H1 (cell line): Measurements from ENCODE around the gene ALLC. TPM values are rescaled to one million over a fixed set of nuclear protein-coding genes. Genes with fewer than 3 reads are reported as not detected.

Source experiments
- CTCF ChIA-PET: fragments of 300-600 bp; sonication (Branson Sonifier 250); formaldehyde crosslinking; loops from one replicate; lab custom pipeline; 2021; ENCODE audit not compliant: partially characterized antibody; lab: Charles Lee
- POLR2A ChIA-PET: fragments of 300-600 bp; sonication (Branson Sonifier 250); formaldehyde crosslinking; loops from one replicate; lab custom pipeline; 2021; ENCODE audit warnings: inconsistent platforms; ENCODE audit not compliant: partially characterized antibody; lab: Charles Lee
- DNase-seq, 2 experiments: peaks; one replicate each; pipeline versions ENCODE4 v3.0.0 to v3.0.0-alpha.2; 2010 to 2022; ENCODE audit warnings: low spot score in 2 of 2, low read depth in 1 of 2, mixed read lengths in 1 of 2
- FAIRE-seq: peaks from 2 replicates; lab custom pipeline; 2011; peaks lifted over from hg19 to GRCh38; lab: Jason Lieb, UNC
- H2AFZ ChIP-seq: 2 replicates; pipeline ENCODE4 v1.8.1; 2012; ENCODE audit warnings: low read length, inconsistent platforms
- H2AK5ac ChIP-seq: 2 replicates; pipeline ENCODE4 v1.6.1; 2013; ENCODE audit warnings: low read depth, low read length
- H2BK120ac ChIP-seq: replicated peaks from 2 replicates; pipeline ENCODE3; 2013; ENCODE audit warnings: low read depth, low read length, inconsistent platforms
- H2BK12ac ChIP-seq: 2 replicates; pipeline ENCODE4 v1.6.1; 2013; ENCODE audit warnings: low read depth, low read length
- H2BK15ac ChIP-seq: 2 replicates; pipeline ENCODE4 v1.6.1; 2013; ENCODE audit warnings: low read length
- H2BK20ac ChIP-seq: 2 replicates; pipeline ENCODE4 v1.6.1; 2013; ENCODE audit warnings: low read length
- H2BK5ac ChIP-seq: 2 replicates; pipeline ENCODE4 v1.6.1; 2013; ENCODE audit warnings: low read depth, low read length
- H3K14ac ChIP-seq: 2 replicates; pipeline ENCODE4 v1.6.1; 2013; ENCODE audit warnings: inconsistent platforms; ENCODE audit not compliant: insufficient read length
- H3K18ac ChIP-seq: 2 replicates; pipeline ENCODE4 v1.6.1; 2013; ENCODE audit warnings: low read length; ENCODE audit errors: extremely low read depth
- H3K23ac ChIP-seq: 2 replicates; pipeline ENCODE4 v1.6.1; 2013; ENCODE audit warnings: inconsistent platforms; ENCODE audit not compliant: insufficient read length
- H3K23me2 ChIP-seq: 2 replicates; pipeline ENCODE4 v1.6.1; 2013; ENCODE audit warnings: low read depth, low read length
- H3K27ac ChIP-seq: 2 replicates; pipeline ENCODE4 v1.6.1; 2011; ENCODE audit warnings: low read depth, low read length, inconsistent platforms
- H3K27me3 ChIP-seq, 4 experiments: replicated peaks in 1 of 4; 1 replicate in 1 of 4; 2 replicates in 3 of 4; pipeline versions ENCODE4 v1.6.1 to v1.8.1; 2011 to 2013; ENCODE audit warnings: low read length in 3 of 4, mild to moderate bottlenecking in 3 of 4, inconsistent platforms in 2 of 4, mixed read lengths in 2 of 4, moderate library complexity in 1 of 4; ENCODE audit not compliant: control insufficient read depth in 3 of 4, insufficient read depth in 3 of 4; ENCODE audit errors: extremely low read depth in 1 of 4
- H3K36me3 ChIP-seq, 4 experiments: 2 replicates each; pipeline versions ENCODE4 v1.6.1 to v1.8.1; 2011 to 2013; ENCODE audit warnings: mild to moderate bottlenecking in 4 of 4, low read length in 3 of 4, moderate library complexity in 2 of 4, control low read depth in 1 of 4, inconsistent platforms in 1 of 4; ENCODE audit not compliant: insufficient read depth in 4 of 4, control insufficient read depth in 2 of 4
- H3K4ac ChIP-seq: replicated peaks from 2 replicates; pipeline ENCODE3; 2013; ENCODE audit warnings: low read length, low read depth, mixed read lengths, inconsistent platforms; ENCODE audit not compliant: insufficient read length
- H3K4me1 ChIP-seq, 4 experiments: replicated peaks in 1 of 4; 1 replicate in 1 of 4; 2 replicates in 3 of 4; pipeline versions ENCODE4 v1.6.1 to v1.8.1; 2011 to 2013; ENCODE audit warnings: low read length in 3 of 4, inconsistent platforms in 2 of 4, mixed read lengths in 1 of 4; ENCODE audit not compliant: insufficient read depth in 4 of 4, control insufficient read depth in 3 of 4
- H3K4me2 ChIP-seq, 2 experiments: 2 replicates each; pipeline versions ENCODE4 v1.6.1 to v1.8.1; 2011 to 2013; ENCODE audit warnings: low read depth in 2 of 2, low read length in 2 of 2, control low read depth in 1 of 2, inconsistent platforms in 1 of 2, mild to moderate bottlenecking in 1 of 2; ENCODE audit not compliant: insufficient read depth in 1 of 2
- H3K4me3 ChIP-seq, 4 experiments: fragments of 200-600, 300-600 bp in 1 of 4; sonication (generic), shearing (Covaris generic), sonication (Bioruptor Twin) in 1 of 4; 2 replicates each; pipeline versions ENCODE4 v1.5.1 to v1.8.1; 2011 to 2016; ENCODE audit warnings: low read length in 4 of 4, low read depth in 3 of 4, control low read depth in 2 of 4, inconsistent platforms in 2 of 4, mild to moderate bottlenecking in 2 of 4, mixed read lengths in 1 of 4, moderate library complexity in 1 of 4; ENCODE audit not compliant: insufficient read depth in 2 of 4; ENCODE audit errors: extremely low read depth in 1 of 4
- H3K56ac ChIP-seq: replicated peaks from 2 replicates; pipeline ENCODE3; 2013; ENCODE audit warnings: low read depth, mild to moderate bottlenecking, mixed read lengths, low read length, inconsistent platforms; ENCODE audit not compliant: insufficient read length
- H3K79me1 ChIP-seq: 2 replicates; pipeline ENCODE4 v1.6.1; 2013; ENCODE audit warnings: low read depth, low read length, control low read depth
- H3K79me2 ChIP-seq, 2 experiments: 2 replicates each; pipeline versions ENCODE4 v1.6.1 to v1.8.1; 2012 to 2013; ENCODE audit warnings: low read length in 2 of 2, mild to moderate bottlenecking in 2 of 2, inconsistent platforms in 1 of 2; ENCODE audit not compliant: insufficient read depth in 2 of 2, control insufficient read depth in 1 of 2
- H3K9ac ChIP-seq, 4 experiments: replicated peaks in 1 of 4; 1 replicate in 1 of 4; 2 replicates in 3 of 4; pipeline versions ENCODE4 v1.6.1 to v1.8.1; 2011 to 2013; ENCODE audit warnings: low read depth in 3 of 4, low read length in 3 of 4, control low read depth in 2 of 4, mild to moderate bottlenecking in 2 of 4, moderate library complexity in 2 of 4, inconsistent platforms in 1 of 4; ENCODE audit errors: extremely low read depth in 1 of 4
- H3K9me3 ChIP-seq, 2 experiments: 2 replicates each; pipeline versions ENCODE4 v1.6.1 to v1.8.1; 2012 to 2013; ENCODE audit warnings: mild to moderate bottlenecking in 2 of 2, moderate library complexity in 2 of 2, control low read depth in 1 of 2, inconsistent platforms in 1 of 2, low read depth in 1 of 2, low read length in 1 of 2, mixed read lengths in 1 of 2; ENCODE audit not compliant: insufficient read depth in 2 of 2
- H4K20me1 ChIP-seq, 2 experiments: replicated peaks in 1 of 2; 2 replicates each; pipeline versions ENCODE3 to v1.8.1; 2011 to 2013; ENCODE audit warnings: inconsistent platforms in 2 of 2, low read length in 2 of 2, mild to moderate bottlenecking in 1 of 2; ENCODE audit not compliant: insufficient read depth in 2 of 2, control insufficient read depth in 1 of 2
- H4K5ac ChIP-seq: 2 replicates; pipeline ENCODE4 v1.6.1; 2013; ENCODE audit warnings: low read length, low read depth, mixed read lengths, inconsistent platforms; ENCODE audit not compliant: insufficient read length
- H4K8ac ChIP-seq: 2 replicates; pipeline ENCODE4 v1.8.0; 2013; ENCODE audit warnings: mild to moderate bottlenecking, moderate library complexity, low read length, inconsistent platforms; ENCODE audit not compliant: insufficient read depth; ENCODE audit errors: extremely low read depth
- H4K91ac ChIP-seq: replicated peaks from 2 replicates; pipeline ENCODE3; 2013; ENCODE audit warnings: low read length, mixed read lengths, inconsistent platforms; ENCODE audit not compliant: insufficient read length
- MAFK ChIP-seq: IDR thresholded peaks from 2 replicates; pipeline ENCODE4 v1.6.1; 2012; ENCODE audit warnings: low read depth, mild to moderate bottlenecking, improper control_type of control experiment, low read length
- NRF1 ChIP-seq: IDR thresholded peaks from 2 replicates; pipeline ENCODE4 v1.6.1; 2011; ENCODE audit warnings: mild to moderate bottlenecking, low read depth, low read length, improper control_type of control experiment
- RFX5 ChIP-seq: IDR thresholded peaks from 2 replicates; pipeline ENCODE4 v1.6.1; 2011; ENCODE audit warnings: low read depth, low read length, improper control_type of control experiment, borderline replicate concordance
- SP4 ChIP-seq: IDR thresholded peaks from 2 replicates; pipeline ENCODE4 v1.6.1; 2012; ENCODE audit warnings: low read length, inconsistent platforms
- TEAD4 ChIP-seq: IDR thresholded peaks from 2 replicates; pipeline ENCODE4 v1.6.1; 2012; ENCODE audit warnings: low read depth, low read length, inconsistent platforms, mixed read lengths
- WGBS, 2 experiments: shearing (Covaris generic) in 1 of 2; methylation state at CpG; one replicate each; pipeline versions ENCODE4 v1.1.6 to v1.1.7; 2013 to 2015; ENCODE audit warnings: low lambda C conversion rate in 2 of 2, mixed read lengths in 2 of 2, inconsistent platforms in 1 of 2, low coverage in 1 of 2, missing lambda C conversion rate in 1 of 2; ENCODE audit not compliant: insufficient replicate concordance in 2 of 2, insufficient coverage in 1 of 2, insufficient read length in 1 of 2; ENCODE audit errors: extremely low coverage in 1 of 2, missing lambda C conversion rate in 1 of 2; 5-methylcytosine and 5-hydroxymethylcytosine counted together
- polyA plus RNA-seq, 7 experiments: library from polyadenylated mRNA; depleted of rRNA in 3 of 7; stranded (reverse) in 5 of 7; unstranded in 2 of 7; fragments of >200 nt in 5 of 7; fragments of 200-250 nt in 2 of 7; gene quantifications; 1 replicate in 5 of 7; 2 replicates in 1 of 7; 4 replicates in 1 of 7; pipeline versions ENCODE4 v1.2.1 to v1.2.3, GENCODE V29; 2011 to 2013; ENCODE audit warnings: missing spikeins in 2 of 7, mixed read lengths in 2 of 7
- total RNA-seq: library from RNA; stranded (reverse); fragmentation: NEBNext Ultra II Directional; extraction: Animal tissue kit (Norgen Biotek cat#: 25700); gene quantifications from 2 replicates; pipeline ENCODE4 v1.2.1, GENCODE V29; 2021

ALLC gene
- total and polyA plus RNA-seq, 2 of the 8 experiments (the other 6 are each of a cell fraction or from before 2014, with no cell fraction given), result not detected

DNA sequence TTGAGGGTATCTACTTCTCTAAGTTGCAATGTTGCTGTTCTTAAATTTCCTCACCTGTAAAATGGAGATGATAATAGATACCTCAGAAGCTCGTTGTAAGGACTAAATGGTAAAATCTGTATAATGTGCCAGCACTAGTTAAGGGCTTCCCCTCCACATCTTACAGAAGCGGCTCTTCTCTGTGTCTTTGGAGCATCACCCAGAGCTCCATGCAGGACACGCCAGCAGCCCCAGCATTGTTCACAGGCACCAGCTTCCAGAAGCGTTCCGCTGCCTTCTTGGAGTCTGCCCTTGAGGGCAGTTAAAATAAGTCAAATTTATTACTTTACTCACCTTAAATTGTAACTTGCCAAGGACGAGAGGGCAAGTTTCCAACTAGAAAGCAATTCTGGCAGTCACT, 51.2 kb downstream of the ALLC start:
- no peak overlapping the region for H3K27ac ChIP-seq
- H2AFZ ChIP-seq, result no peak overlapping the region
- no peak for DNase-seq
- no peak overlapping the region for H3K4me3 ChIP-seq
- no peak overlapping the region for H3K4ac ChIP-seq
- H2BK120ac ChIP-seq, result no peak overlapping the region
- no peak overlapping the region for H4K91ac ChIP-seq
- no peak overlapping the region for H2BK15ac ChIP-seq
- no peak overlapping the region for H2BK12ac ChIP-seq
- no peak overlapping the region for H3K56ac ChIP-seq
- H4K8ac ChIP-seq, result no peak overlapping the region
- H3K4me2 ChIP-seq, result no peak overlapping the region
- ChIA-PET POLR2A (no interaction called here), CTCF (interaction anchor here (0.6 to 4.2 kb wide), 2 partner anchors 19 to 228 kb away, joined by 3 to 12 read pairs; no protein-coding TSS in a partner anchor)
- no peaks in the 10 kb centered on the region; a peak in 1 of 4 replicates for H3K9me3 ChIP-seq
- no peak overlapping the region for H3K23ac ChIP-seq
- H3K18ac ChIP-seq, result no peak overlapping the region
- no peak overlapping the region for H2BK20ac ChIP-seq
- H3K36me3 ChIP-seq, result no peaks in the 10 kb centered on the region
- H3K79me1 ChIP-seq, result no peaks in the 10 kb centered on the region
- no peak overlapping the region for H2AK5ac ChIP-seq
- no peaks in the 10 kb centered on the region for H4K20me1 ChIP-seq
- no peaks in the 10 kb centered on the region for H3K79me2 ChIP-seq
- H3K23me2 ChIP-seq, result no peaks in the 10 kb centered on the region
- WGBS, 2 experiments, result 82% methylated on average over 6 of the region's 6 CpGs; no CpG with 5 or more reads in 1 of the 2 experiments
- H3K27me3 ChIP-seq, result no peaks in the 10 kb centered on the region
- H3K9ac ChIP-seq, result no peak overlapping the region
- no peak overlapping the region for H4K5ac ChIP-seq
- no peak overlapping the region for H3K14ac ChIP-seq
- FAIRE-seq, result no peak
- no peak overlapping the region for H2BK5ac ChIP-seq
- H3K4me1 ChIP-seq, result peaks cover 0 to 3% (median 1%) of the 10 kb centered on the region in 4 experiments; a peak in 2 of 7 replicates
- no peak for TF ChIP-seq NRF1
- no peak for TF ChIP-seq MAFK
- TF ChIP-seq RFX5, result no peak
- no peak for TF ChIP-seq SP4
- no peak for TF ChIP-seq TEAD4
